Esophagus squamous epithelium (tissue), 4 donors: ENCODE data around the gene PSEN1.

Experiments
- POLR2A ChIP-seq, 4 donors: fragments of 450-650 bp; IDR thresholded peaks; one replicate each; pipeline ENCODE4 v1.6.1; 2017; ENCODE audit warnings: antibody characterized with exemption in 4 of 4, mild to moderate bottlenecking in 4 of 4, moderate library complexity in 3 of 4
- TF ChIP-seq, protein P1 (sequence below), 6 experiments: fragments of 450-650 bp in 4 of 6; fragments of 200-600 bp in 2 of 6; sonication (generic) in 2 of 6; IDR thresholded peaks; one replicate each; pipeline ENCODE4 v1.5.1; 2016 to 2019; ENCODE audit warnings: antibody characterized with exemption in 6 of 6, mild to moderate bottlenecking in 4 of 6, moderate library complexity in 4 of 6

DNA sequence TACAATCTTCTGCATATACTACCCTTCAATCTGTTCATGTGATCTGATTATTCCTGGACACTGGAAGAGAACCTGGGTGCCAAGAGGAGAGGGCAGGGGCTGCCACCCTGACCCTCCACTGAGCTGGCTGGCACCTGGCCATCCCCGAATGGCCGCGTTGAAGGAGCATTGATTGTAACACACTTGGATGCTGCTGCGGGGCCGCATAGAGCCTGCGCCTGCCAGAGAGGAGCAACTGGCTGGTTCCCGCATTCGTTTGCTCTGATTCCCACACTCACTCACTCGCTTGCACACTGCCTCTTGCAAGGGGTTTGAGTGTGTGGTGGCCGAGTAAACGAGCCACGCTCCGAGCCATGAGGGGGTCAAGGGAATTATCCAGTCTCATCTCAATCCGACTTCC lies 32.4 kb downstream of the PSEN1 start:
- TF ChIP-seq, protein P1, sequence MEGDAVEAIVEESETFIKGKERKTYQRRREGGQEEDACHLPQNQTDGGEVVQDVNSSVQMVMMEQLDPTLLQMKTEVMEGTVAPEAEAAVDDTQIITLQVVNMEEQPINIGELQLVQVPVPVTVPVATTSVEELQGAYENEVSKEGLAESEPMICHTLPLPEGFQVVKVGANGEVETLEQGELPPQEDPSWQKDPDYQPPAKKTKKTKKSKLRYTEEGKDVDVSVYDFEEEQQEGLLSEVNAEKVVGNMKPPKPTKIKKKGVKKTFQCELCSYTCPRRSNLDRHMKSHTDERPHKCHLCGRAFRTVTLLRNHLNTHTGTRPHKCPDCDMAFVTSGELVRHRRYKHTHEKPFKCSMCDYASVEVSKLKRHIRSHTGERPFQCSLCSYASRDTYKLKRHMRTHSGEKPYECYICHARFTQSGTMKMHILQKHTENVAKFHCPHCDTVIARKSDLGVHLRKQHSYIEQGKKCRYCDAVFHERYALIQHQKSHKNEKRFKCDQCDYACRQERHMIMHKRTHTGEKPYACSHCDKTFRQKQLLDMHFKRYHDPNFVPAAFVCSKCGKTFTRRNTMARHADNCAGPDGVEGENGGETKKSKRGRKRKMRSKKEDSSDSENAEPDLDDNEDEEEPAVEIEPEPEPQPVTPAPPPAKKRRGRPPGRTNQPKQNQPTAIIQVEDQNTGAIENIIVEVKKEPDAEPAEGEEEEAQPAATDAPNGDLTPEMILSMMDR (IDR thresholded peaks at IDR 0.05), result no peak
- no peak for TF ChIP-seq POLR2A (IDR thresholded peaks at IDR 0.05)
